SK-N-SH (cell line): Measurements from ENCODE around the gene TMA7. TPM values are rescaled to one million over a fixed set of nuclear protein-coding genes. Genes with fewer than 3 reads are reported as not detected.

Source experiments
- CTCF ChIA-PET: fragments of 300-600, 350-600 bp; formaldehyde crosslinking; extraction: SDS; loops from one replicate; lab custom pipeline; 2021; lab: Yijun Ruan, JAX
- POLR2A ChIA-PET: fragments of 350-600 bp; sonication (Branson Sonifier 250); formaldehyde crosslinking; extraction: SDS; loops from one replicate; lab custom pipeline; 2020; ENCODE audit warnings: antibody characterized with exemption, inconsistent platforms; lab: Yijun Ruan, JAX
- DNase-seq: peaks from one replicate; pipeline ENCODE4 v3.0.0; 2012
- H2AFZ ChIP-seq: fragments of 200-600 bp; sonication (generic); 2 replicates; pipeline ENCODE4 v1.8.1; 2016; ENCODE audit warnings: antibody characterized with exemption, mild to moderate bottlenecking, low read depth
- H3F3A ChIP-seq: fragments of 200-600 bp; sonication (generic); replicated peaks from 2 replicates; pipeline ENCODE3; 2016; ENCODE audit warnings: antibody characterized with exemption, mild to moderate bottlenecking; ENCODE audit not compliant: insufficient read depth
- H3K27ac ChIP-seq, 2 experiments: fragments of 200-500 bp in 1 of 2; fragments of 200-600 bp in 1 of 2; sonication (Bioruptor generic) in 1 of 2; sonication (generic), shearing (Covaris generic) in 1 of 2; 2 replicates each; pipeline versions ENCODE4 v1.5.1 to v1.6.1; 2014 to 2016; ENCODE audit warnings: low read depth in 2 of 2, inconsistent platforms in 1 of 2, low read length in 1 of 2, mild to moderate bottlenecking in 1 of 2, mixed read lengths in 1 of 2
- H3K27me3 ChIP-seq: fragments of 200-600 bp; sonication (generic), shearing (Covaris generic); 2 replicates; pipeline ENCODE4 v1.6.1; 2016; ENCODE audit warnings: mixed run types; ENCODE audit not compliant: insufficient read depth
- H3K36me3 ChIP-seq, 2 experiments: fragments of 200-500 bp in 1 of 2; fragments of 200-600 bp in 1 of 2; sonication (Bioruptor generic) in 1 of 2; sonication (generic) in 1 of 2; replicated peaks in 1 of 2; 2 replicates each; pipeline versions ENCODE3 to v1.5.1; 2014 to 2016; ENCODE audit warnings: low read length in 1 of 2, mild to moderate bottlenecking in 1 of 2; ENCODE audit not compliant: insufficient read depth in 2 of 2, control insufficient read depth in 1 of 2
- H3K4me1 ChIP-seq, 2 experiments: fragments of 200-500 bp in 1 of 2; fragments of 200-600 bp in 1 of 2; sonication (Bioruptor generic) in 1 of 2; sonication (generic), shearing (Covaris generic) in 1 of 2; 2 replicates each; pipeline versions ENCODE4 v1.5.1 to v1.6.1; 2014 to 2016; ENCODE audit warnings: low read depth in 1 of 2, low read length in 1 of 2, mixed run types in 1 of 2; ENCODE audit not compliant: insufficient read depth in 2 of 2, control insufficient read depth in 1 of 2
- H3K4me2 ChIP-seq: fragments of 200-600 bp; sonication (generic), shearing (Covaris generic); 2 replicates; pipeline ENCODE4 v1.6.1; 2017; ENCODE audit warnings: mixed run types
- H3K4me3 ChIP-seq, 2 experiments: fragments of 200-500 bp in 1 of 2; fragments of 200-600 bp in 1 of 2; sonication (Bioruptor generic) in 1 of 2; sonication (generic), shearing (Covaris generic) in 1 of 2; 2 replicates each; pipeline versions ENCODE4 v1.5.1 to v1.8.1; 2014 to 2016; ENCODE audit warnings: low read depth in 2 of 2, inconsistent platforms in 1 of 2, low read length in 1 of 2, mild to moderate bottlenecking in 1 of 2, mixed read lengths in 1 of 2, moderate library complexity in 1 of 2
- H3K79me2 ChIP-seq: fragments of 200-600 bp; sonication (generic); 2 replicates; pipeline ENCODE4 v1.8.1; 2017; ENCODE audit warnings: mild to moderate bottlenecking; ENCODE audit not compliant: insufficient read depth
- H3K9ac ChIP-seq: fragments of 200-600 bp; sonication (generic); 2 replicates; pipeline ENCODE4 v1.6.1; 2017; ENCODE audit warnings: mixed run types
- H3K9me2 ChIP-seq: fragments of 200-600 bp; sonication (generic); 2 replicates; pipeline ENCODE4 v1.6.1; 2017; ENCODE audit warnings: mixed run types
- H3K9me3 ChIP-seq: fragments of 200-600 bp; sonication (generic); 2 replicates; pipeline ENCODE4 v1.6.1; 2017; ENCODE audit warnings: mixed run types, mild to moderate bottlenecking, moderate library complexity
- H4K20me1 ChIP-seq: fragments of 200-600 bp; sonication (generic); 2 replicates; pipeline ENCODE4 v1.6.1; 2017; ENCODE audit warnings: mild to moderate bottlenecking, mixed run types; ENCODE audit not compliant: insufficient read depth
- FOXJ3 ChIP-seq: sonication (generic); formaldehyde crosslinking; IDR thresholded peaks from 2 replicates; pipeline ENCODE4 v1.5.1; 2020; ENCODE audit warnings: mild to moderate bottlenecking, missing genetic modification reagents
- FOXM1 ChIP-seq: IDR thresholded peaks from 2 replicates; pipeline ENCODE4 v1.4.0; 2012; ENCODE audit warnings: low read depth, mild to moderate bottlenecking
- MXI1 ChIP-seq: IDR thresholded peaks from 2 replicates; pipeline ENCODE4 v1.6.1; 2012; ENCODE audit warnings: mild to moderate bottlenecking, low read depth, low read length, improper control_type of control experiment
- REST ChIP-seq: IDR thresholded peaks from 2 replicates; pipeline ENCODE4 v1.6.1; 2012; ENCODE audit warnings: mild to moderate bottlenecking, low read depth, low read length, moderate library complexity
- RXRA ChIP-seq: IDR thresholded peaks from 2 replicates; pipeline ENCODE4 v1.4.0; 2012; ENCODE audit warnings: low read depth, mild to moderate bottlenecking, borderline replicate concordance
- TCF12 ChIP-seq: IDR thresholded peaks from 2 replicates; pipeline ENCODE4 v1.4.0; 2012
- USF1 ChIP-seq: IDR thresholded peaks from 2 replicates; pipeline ENCODE4 v1.4.0; 2012; ENCODE audit warnings: low read depth, borderline replicate concordance
- ZBTB33 ChIP-seq: IDR thresholded peaks from 2 replicates; pipeline ENCODE4 v1.4.0; 2012; ENCODE audit warnings: low read depth, borderline replicate concordance
- WGBS: methylation state at CpG from one replicate; pipeline ENCODE4 v1.1.6; 2017; ENCODE audit warnings: low lambda C conversion rate; 5-methylcytosine and 5-hydroxymethylcytosine counted together
- polyA plus RNA-seq, 3 experiments: library from polyadenylated mRNA; depleted of rRNA; stranded (reverse); fragments of >200 nt; gene quantifications; 2 replicates each; pipeline ENCODE4 v1.2.3, GENCODE V29; 2012

The TMA7 gene
- polyA plus RNA-seq, 1 of the 3 experiments (the other 2 are of a cell fraction) = 438 TPM

- 100% methylated on average over 2 of the region's 3 CpGs for WGBS
- POLR2A ChIA-PET = interaction anchor here (1.8 kb wide), 1 partner anchor 8 kb away, joined by 3 read pairs; no protein-coding TSS in a partner anchor
- CTCF ChIA-PET = interaction anchor here (0.8 kb wide), 1 partner anchor 23 kb away, joined by 3 read pairs; no protein-coding TSS in a partner anchor
- peaks cover 11% of the 10 kb centered on the region for H3F3A ChIP-seq
- no peak overlapping the region for H3K27ac ChIP-seq
- no peak overlapping the region for H2AFZ ChIP-seq
- no peak overlapping the region for H3K4me3 ChIP-seq
- no peaks in the 10 kb centered on the region for H3K9me2 ChIP-seq
- no peaks in the 10 kb centered on the region for H3K79me2 ChIP-seq
- H3K9me3 ChIP-seq = no peaks in the 10 kb centered on the region
- H3K27me3 ChIP-seq = no peaks in the 10 kb centered on the region
- H3K36me3 ChIP-seq = peaks cover 47 to 55% of the 10 kb centered on the region in 2 experiments
- TF ChIP-seq RXRA = no peak
- DNase-seq = no peak
- H3K4me1 ChIP-seq = peaks cover 0 to 8% of the 10 kb centered on the region in 2 experiments; a peak in 1 of 4 replicates
- no peaks in the 10 kb centered on the region for H4K20me1 ChIP-seq
- no peak overlapping the region for H3K4me2 ChIP-seq
- no peak overlapping the region for H3K9ac ChIP-seq
Observed at GRCh38 chr3:48459331-48459730, 19.3 kb downstream of the TMA7 start.

- Histone ChIP-seq H3K9ac (no peak overlapping the region), H3F3A (peaks cover 12% of the 10 kb centered on the region), H4K20me1 (no peaks in the 10 kb centered on the region), H3K9me3 (no peaks in the 10 kb centered on the region), H3K4me3 (no peak overlapping the region), H3K27me3 (no peaks in the 10 kb centered on the region), H3K27ac (no peak overlapping the region), H2AFZ (no peak overlapping the region), H3K9me2 (no peaks in the 10 kb centered on the region), H3K4me1 (peaks cover 0 to 13% of the 10 kb centered on the region in 2 experiments; a peak in 1 of 4 replicates), H3K79me2 (no peaks in the 10 kb centered on the region), H3K4me2 (no peak overlapping the region), H3K36me3 (peaks cover 48 to 49% of the 10 kb centered on the region in 2 experiments)
- ChIA-PET POLR2A (interaction anchor here (1.8 kb wide), 1 partner anchor 9 kb away, joined by 3 read pairs; no protein-coding TSS in a partner anchor), CTCF (interaction anchor here (0.8 kb wide), 1 partner anchor 24 kb away, joined by 3 read pairs; no protein-coding TSS in a partner anchor)
- DNase-seq = no peak
- no peak for TF ChIP-seq FOXM1
- no peak for TF ChIP-seq USF1
- TF ChIP-seq MXI1 = no peak
- TF ChIP-seq FOXJ3 (CRISPR knock-in tag) = no peak
- no peak for TF ChIP-seq ZBTB33
- TF ChIP-seq REST = no peak
- TF ChIP-seq TCF12 = no peak
- 88% methylated on average over 7 of the region's 7 CpGs for WGBS
Observed at GRCh38 chr3:48459773-48460516, 19.9 kb downstream of the TMA7 start.
